PC-9 (cell line): ENCODE data around the gene LRP1.

Experiments used
- EZH2 ChIP-seq: fragments of 200-600 bp; sonication (generic); IDR thresholded peaks from 2 replicates; pipeline ENCODE4 v1.8.0; 2017; ENCODE audit warnings: antibody characterized with exemption, low read depth
- TF ChIP-seq, protein P1 (sequence below): fragments of 200-600 bp; sonication (generic); conservative IDR thresholded peaks from 2 replicates; pipeline ENCODE4 v1.6.1; 2017; ENCODE audit warnings: mixed run types, antibody characterized with exemption, mild to moderate bottlenecking, moderate library complexity

DNA sequence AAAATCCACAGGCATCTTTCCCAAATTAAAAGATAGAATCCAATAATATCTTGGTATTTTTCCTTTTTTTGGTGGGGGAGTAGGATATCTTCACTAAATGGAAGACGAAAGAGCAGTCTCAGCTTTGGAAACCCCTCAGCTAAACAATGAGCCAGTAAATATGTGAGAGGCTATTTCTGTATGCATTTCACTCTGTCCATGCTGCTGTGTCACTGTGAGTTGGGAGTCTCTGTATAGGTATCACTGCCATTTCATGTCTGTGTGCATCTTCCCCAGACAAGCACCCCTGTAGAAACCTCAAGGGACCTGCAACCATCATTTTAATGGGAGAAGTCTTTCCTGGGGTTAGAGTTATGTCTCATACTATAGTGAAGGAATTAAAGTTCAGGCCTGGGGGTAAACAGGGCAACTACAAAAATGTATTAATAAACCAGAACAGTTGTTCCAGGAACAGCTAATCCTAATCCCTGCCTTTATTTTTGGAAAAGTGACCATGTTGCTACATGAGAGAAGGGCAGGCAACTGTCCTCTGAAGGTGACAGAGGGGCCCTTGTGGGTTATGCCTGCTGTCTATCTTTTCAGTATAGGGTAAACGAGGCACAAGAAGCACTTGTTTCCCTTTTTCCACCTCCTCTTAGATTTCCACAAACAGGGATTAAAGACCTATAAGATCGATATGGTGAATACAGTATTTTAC lies 134.0 kb downstream of the LRP1 start:
- TF ChIP-seq, protein P1, sequence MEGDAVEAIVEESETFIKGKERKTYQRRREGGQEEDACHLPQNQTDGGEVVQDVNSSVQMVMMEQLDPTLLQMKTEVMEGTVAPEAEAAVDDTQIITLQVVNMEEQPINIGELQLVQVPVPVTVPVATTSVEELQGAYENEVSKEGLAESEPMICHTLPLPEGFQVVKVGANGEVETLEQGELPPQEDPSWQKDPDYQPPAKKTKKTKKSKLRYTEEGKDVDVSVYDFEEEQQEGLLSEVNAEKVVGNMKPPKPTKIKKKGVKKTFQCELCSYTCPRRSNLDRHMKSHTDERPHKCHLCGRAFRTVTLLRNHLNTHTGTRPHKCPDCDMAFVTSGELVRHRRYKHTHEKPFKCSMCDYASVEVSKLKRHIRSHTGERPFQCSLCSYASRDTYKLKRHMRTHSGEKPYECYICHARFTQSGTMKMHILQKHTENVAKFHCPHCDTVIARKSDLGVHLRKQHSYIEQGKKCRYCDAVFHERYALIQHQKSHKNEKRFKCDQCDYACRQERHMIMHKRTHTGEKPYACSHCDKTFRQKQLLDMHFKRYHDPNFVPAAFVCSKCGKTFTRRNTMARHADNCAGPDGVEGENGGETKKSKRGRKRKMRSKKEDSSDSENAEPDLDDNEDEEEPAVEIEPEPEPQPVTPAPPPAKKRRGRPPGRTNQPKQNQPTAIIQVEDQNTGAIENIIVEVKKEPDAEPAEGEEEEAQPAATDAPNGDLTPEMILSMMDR = no peak
- TF ChIP-seq EZH2 = no peak
